GM19452 (cell line): ENCODE results near the gene PARD3B.

Experiments used
- ATAC-seq: cut with Tn5 transposase; IDR thresholded peaks from one replicate; pipeline ENCODE4 v1.9.1; 2021; ENCODE audit not compliant: unreplicated experiment

The PARD3B gene

GRCh38 chr2:204944927-204945326 is 399.7 kb downstream of the PARD3B start:
- no peak for ATAC-seq

- ATAC-seq = no peak
These were observed 400.1 kb downstream of the PARD3B start for GRCh38 chr2:204945376-204945775.

- ATAC-seq = no peak
These were observed 401.6 kb downstream of the PARD3B start for GRCh38 chr2:204946892-204947291.

- no peak for ATAC-seq
These were observed 402.1 kb downstream of the PARD3B start for GRCh38 chr2:204947405-204947804.

- ATAC-seq = no peak
These were observed 402.9 kb downstream of the PARD3B start for GRCh38 chr2:204948024-204948763.

GRCh38 chr2:204948822-204949221 is 403.5 kb downstream of the PARD3B start:
- no peak for ATAC-seq

GRCh38 chr2:204950695-204951346 is 405.5 kb downstream of the PARD3B start:
- no peak for ATAC-seq

GRCh38 chr2:204958371-204958770 is 413.1 kb downstream of the PARD3B start:
- no peak for ATAC-seq

- no peak for ATAC-seq
These were observed 419.1 kb downstream of the PARD3B start for GRCh38 chr2:204964414-204964813.

- ATAC-seq = no peak
These were observed 421.0 kb downstream of the PARD3B start for GRCh38 chr2:204966245-204966644.

GRCh38 chr2:204967199-204967960 is 422.1 kb downstream of the PARD3B start:
- ATAC-seq = no peak

GRCh38 chr2:204971206-204971907 is 426.1 kb downstream of the PARD3B start:
- ATAC-seq = no peak

- ATAC-seq = no peak
These were observed 426.9 kb downstream of the PARD3B start for GRCh38 chr2:204972161-204972560.

- no peak for ATAC-seq
These were observed 427.5 kb downstream of the PARD3B start for GRCh38 chr2:204972606-204973336.

GRCh38 chr2:204973616-204974015 is 428.3 kb downstream of the PARD3B start:
- no peak for ATAC-seq

GRCh38 chr2:204974487-204974886 is 429.2 kb downstream of the PARD3B start:
- ATAC-seq = no peak

GRCh38 chr2:204977914-204978313 is 432.6 kb downstream of the PARD3B start:
- ATAC-seq = no peak

GRCh38 chr2:204982303-204982702 is 437.0 kb downstream of the PARD3B start:
- ATAC-seq = no peak

GRCh38 chr2:204984518-204984917 is 439.2 kb downstream of the PARD3B start:
- no peak for ATAC-seq

GRCh38 chr2:204986641-204987040 is 441.4 kb downstream of the PARD3B start:
- ATAC-seq = no peak

- ATAC-seq = no peak
These were observed 443.6 kb downstream of the PARD3B start for GRCh38 chr2:204988836-204989235.
